ENCODE measurements around the gene BNIP5.
"Not testable (repeated sequence)": the region's sequence is repeated elsewhere in the genome, so short reads cannot be mapped to it uniquely, and the experiment has no call there.

BNIP5 gene

GRCh38 chr6:36340618-36341454 lies 4.1 kb upstream of the BNIP5 start:
- peak; percentile 53 for DNase-seq

- no peak for DNase-seq
Observed at GRCh38 chr6:36340306-36340617, 3.6 kb upstream of the BNIP5 start.

- no peak for DNase-seq
Observed at GRCh38 chr6:36339146-36339545, 2.5 kb upstream of the BNIP5 start.

GRCh38 chr6:36338223-36338622 lies 1.5 kb upstream of the BNIP5 start:
- DNase-seq, result not testable (repeated sequence)

GRCh38 chr6:36337814-36338213 lies 1.1 kb upstream of the BNIP5 start:
- no peak for DNase-seq

GRCh38 chr6:36336208-36336710 lies 429 bp downstream of the BNIP5 start:
- no peak for DNase-seq

GRCh38 chr6:36335465-36336207 lies 1.1 kb downstream of the BNIP5 start:
- no peak for DNase-seq

GRCh38 chr6:36334832-36335459 lies 1.7 kb downstream of the BNIP5 start:
- no peak for DNase-seq

GRCh38 chr6:36333931-36334725 lies 2.6 kb downstream of the BNIP5 start:
- no peak for DNase-seq

GRCh38 chr6:36333171-36333895 lies 3.4 kb downstream of the BNIP5 start:
- DNase-seq, result no peak

GRCh38 chr6:36331381-36331780 lies 5.3 kb downstream of the BNIP5 start:
- no peak for DNase-seq

GRCh38 chr6:36330366-36330765 lies 6.3 kb downstream of the BNIP5 start:
- DNase-seq, result no peak

GRCh38 chr6:36329798-36330291 lies 6.8 kb downstream of the BNIP5 start:
- no peak for DNase-seq

GRCh38 chr6:36328600-36328999 lies 8.1 kb downstream of the BNIP5 start:
- no peak for DNase-seq

GRCh38 chr6:36327919-36328236 lies 8.8 kb downstream of the BNIP5 start:
- DNase-seq, result no peak

- DNase-seq, result no peak
Observed at GRCh38 chr6:36327226-36327918, 9.3 kb downstream of the BNIP5 start.

GRCh38 chr6:36326356-36326995 lies 10.2 kb downstream of the BNIP5 start:
- DNase-seq, result no peak

GRCh38 chr6:36324715-36325114 lies 12.0 kb downstream of the BNIP5 start:
- DNase-seq, result no peak

- no peak for DNase-seq
Observed at GRCh38 chr6:36324191-36324590, 12.5 kb downstream of the BNIP5 start.

GRCh38 chr6:36323062-36323461 lies 13.6 kb downstream of the BNIP5 start:
- peak; percentile 18 to 21 for DNase-seq

GRCh38 chr6:36322591-36322990 lies 14.1 kb downstream of the BNIP5 start:
- DNase-seq, result no peak
